Activated T-helper 17 cell treated with anti-CD3 and anti-CD28 coated beads, Interleukin-2, amount 50 U/mL, for 72 hours (primary cell): ENCODE measurements around the gene SLC25A34. TPM values are rescaled to one million over a fixed set of nuclear protein-coding genes. Genes with fewer than 3 reads are reported as not detected.
"Not testable (repeated sequence)": the region's sequence is repeated elsewhere in the genome, so short reads cannot be mapped to it uniquely, and the experiment has no call there.

Source experiments
- ATAC-seq: fragments of 150-1000 bp; cut with Tn5 transposase; replicated peaks from 2 replicates; pipeline ENCODE4 v1.10.0; 2021; ENCODE audit warnings: mild to moderate bottlenecking, moderate library complexity
- H3K27ac Mint-ChIP-seq: one replicate; pipeline ENCODE4 v1.8.0; 2022; ENCODE audit warnings: mixed read lengths
- H3K27me3 Mint-ChIP-seq: one replicate; pipeline ENCODE4 v1.8.0; 2022; ENCODE audit warnings: mixed read lengths
- H3K36me3 Mint-ChIP-seq: one replicate; pipeline ENCODE4 v1.8.0; 2022; ENCODE audit warnings: low read depth, mild to moderate bottlenecking, mixed read lengths
- H3K4me1 Mint-ChIP-seq: one replicate; pipeline ENCODE4 v1.8.0; 2022; ENCODE audit warnings: mixed read lengths
- H3K4me3 Mint-ChIP-seq: one replicate; pipeline ENCODE4 v1.8.0; 2022; ENCODE audit warnings: mild to moderate bottlenecking, mixed read lengths
- H3K9me3 Mint-ChIP-seq: one replicate; pipeline ENCODE4 v1.8.0; 2022; ENCODE audit warnings: mixed read lengths
- total RNA-seq, 2 donors: library from RNA; stranded (reverse); gene quantifications; one replicate each; pipeline ENCODE4 v1.2.3, GENCODE V29; 2022

SLC25A34 gene
- total RNA-seq: 1 to 10 TPM in 1 of 2 donors, under 1 TPM in 1; 0.90 to 1.6 TPM

DNA sequence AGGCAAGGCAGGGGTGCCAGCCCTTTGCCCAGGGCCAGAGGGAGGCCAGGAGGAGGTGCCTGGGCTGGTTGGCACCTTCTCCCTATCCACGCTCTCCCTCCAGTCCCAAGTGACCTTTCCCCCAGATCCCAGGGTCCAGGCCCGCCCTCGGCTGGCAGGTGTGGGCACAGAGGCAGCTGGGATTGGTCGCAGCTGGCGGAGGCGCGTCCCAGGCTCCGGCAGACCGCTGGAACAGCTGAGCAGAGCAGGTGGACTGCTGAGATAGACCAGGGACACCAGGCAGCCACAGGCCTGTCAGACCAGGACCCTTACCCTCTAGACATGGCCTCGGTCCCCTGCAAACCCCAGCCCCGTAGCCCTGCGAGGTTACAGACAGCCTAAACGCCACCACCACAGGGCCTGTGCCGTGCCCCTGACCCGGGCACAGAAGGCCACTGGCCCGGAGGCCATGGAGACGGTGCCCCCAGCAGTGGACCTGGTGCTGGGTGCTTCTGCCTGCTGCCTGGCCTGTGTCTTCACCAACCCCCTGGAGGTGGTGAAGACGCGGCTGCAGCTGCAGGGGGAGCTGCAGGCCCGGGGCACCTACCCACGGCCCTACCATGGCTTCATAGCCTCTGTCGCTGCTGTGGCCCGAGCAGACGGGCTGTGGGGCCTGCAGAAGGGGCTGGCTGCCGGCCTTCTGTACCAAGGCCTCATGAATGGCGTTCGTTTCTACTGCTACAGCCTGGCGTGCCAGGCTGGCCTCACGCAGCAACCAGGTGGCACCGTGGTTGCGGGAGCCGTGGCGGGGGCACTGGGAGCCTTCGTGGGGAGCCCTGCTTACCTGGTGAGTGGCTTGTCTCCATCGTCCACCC, at the start of gene SLC25A34:
SLC25A34 (plus strand) TSS at position 221 of the 854 bp plus-strand sequence; CDS start at position 449, 228 bp downstream.
- no peaks in the 10 kb centered on the region for H3K9me3 Mint-ChIP-seq
- peaks cover 19% of the 10 kb centered on the region for H3K36me3 Mint-ChIP-seq
- no peak within 1 kb of the TSS for H3K4me3 Mint-ChIP-seq
- peaks cover 2% of the 10 kb centered on the region for H3K4me1 Mint-ChIP-seq
- no peak for ATAC-seq
- H3K27me3 Mint-ChIP-seq: no peaks in the 10 kb centered on the region
- H3K27ac Mint-ChIP-seq: no peak within 1 kb of the TSS

DNA sequence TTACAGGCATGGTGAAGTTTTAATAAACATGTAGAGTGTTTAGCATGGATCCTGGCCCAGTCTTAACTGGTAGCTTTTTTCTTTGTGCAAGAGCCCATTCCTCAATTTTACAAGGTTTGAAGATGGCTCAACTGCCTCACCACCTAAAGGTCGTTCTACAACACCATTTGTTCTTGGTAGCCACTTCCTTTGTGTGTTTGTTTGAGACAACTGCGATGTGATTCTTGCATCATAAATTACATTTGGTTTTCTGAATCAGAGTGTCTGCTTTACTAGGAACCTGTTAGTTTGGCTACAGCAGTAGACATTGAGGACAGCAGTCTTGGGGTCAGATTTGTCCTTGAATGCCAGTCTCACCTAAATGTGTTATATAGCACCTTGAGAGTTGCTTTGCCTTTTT, 48.6 kb upstream of the SLC25A34 start:
- Mint-ChIP-seq H3K4me3 (no peak overlapping the region), H3K9me3 (no peaks in the 10 kb centered on the region), H3K27ac (no peak overlapping the region), H3K27me3 (no peaks in the 10 kb centered on the region), H3K36me3 (peaks cover 8% of the 10 kb centered on the region), H3K4me1 (peaks cover 24% of the 10 kb centered on the region)
- ATAC-seq: no peak

DNA sequence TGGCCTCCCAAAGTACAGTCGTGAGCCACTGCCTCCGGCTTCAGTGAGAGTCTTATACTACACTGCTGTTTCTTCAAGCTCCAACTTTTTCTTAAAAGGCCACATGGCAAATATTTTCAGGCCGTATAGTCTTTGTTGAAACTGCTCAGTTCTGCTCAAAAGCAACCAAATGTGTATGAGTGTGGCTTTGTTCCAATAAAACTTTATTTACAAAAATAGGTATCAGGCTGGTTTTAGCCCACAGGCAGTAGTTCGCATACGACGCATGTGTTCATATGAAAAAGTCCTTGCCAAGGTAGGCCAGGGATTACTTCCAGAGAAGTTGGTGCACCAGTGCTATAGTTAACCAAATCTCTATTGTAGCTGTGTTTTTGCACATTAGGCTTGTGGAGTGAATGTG, 45.7 kb upstream of the SLC25A34 start:
- Mint-ChIP-seq H3K27me3 (no peaks in the 10 kb centered on the region), H3K4me1 (peaks cover 18% of the 10 kb centered on the region), H3K36me3 (peaks cover 8% of the 10 kb centered on the region), H3K27ac (no peak overlapping the region), H3K9me3 (no peaks in the 10 kb centered on the region), H3K4me3 (no peak overlapping the region)
- ATAC-seq: no peak

DNA sequence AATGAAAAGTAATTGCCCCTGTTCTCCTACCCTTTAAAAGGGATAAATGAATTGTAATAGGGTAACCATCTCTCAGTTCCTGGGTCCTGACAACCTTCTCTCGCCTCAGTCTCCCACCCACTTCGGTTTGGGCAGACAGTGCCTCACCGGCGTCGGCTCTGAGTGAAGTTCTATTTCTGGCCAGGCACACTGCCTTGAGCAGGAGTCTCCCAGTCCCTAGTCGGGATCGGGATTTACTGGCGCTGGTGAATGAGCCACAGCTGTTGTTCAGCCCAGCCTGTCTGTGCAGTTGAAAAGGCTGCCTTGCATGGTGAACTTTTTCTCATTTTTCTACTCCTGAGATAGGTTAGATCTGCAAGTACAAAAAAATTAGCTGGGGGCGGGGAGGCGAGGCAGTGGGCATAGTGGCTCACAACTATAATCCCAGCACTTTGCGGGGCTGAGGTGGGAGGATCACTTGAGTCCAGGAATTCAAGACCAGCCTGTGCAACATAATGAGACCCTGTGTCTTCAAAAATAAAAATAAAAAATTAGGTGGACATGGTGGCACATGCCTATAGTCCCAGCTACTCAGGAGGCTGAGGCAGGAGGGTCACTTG, 44.5 kb upstream of the SLC25A34 start:
- Mint-ChIP-seq H3K27me3 (no peaks in the 10 kb centered on the region), H3K4me3 (no peak overlapping the region), H3K27ac (no peak overlapping the region), H3K9me3 (no peaks in the 10 kb centered on the region), H3K4me1 (peaks cover 13% of the 10 kb centered on the region), H3K36me3 (peaks cover 8% of the 10 kb centered on the region)
- ATAC-seq: no peak

DNA sequence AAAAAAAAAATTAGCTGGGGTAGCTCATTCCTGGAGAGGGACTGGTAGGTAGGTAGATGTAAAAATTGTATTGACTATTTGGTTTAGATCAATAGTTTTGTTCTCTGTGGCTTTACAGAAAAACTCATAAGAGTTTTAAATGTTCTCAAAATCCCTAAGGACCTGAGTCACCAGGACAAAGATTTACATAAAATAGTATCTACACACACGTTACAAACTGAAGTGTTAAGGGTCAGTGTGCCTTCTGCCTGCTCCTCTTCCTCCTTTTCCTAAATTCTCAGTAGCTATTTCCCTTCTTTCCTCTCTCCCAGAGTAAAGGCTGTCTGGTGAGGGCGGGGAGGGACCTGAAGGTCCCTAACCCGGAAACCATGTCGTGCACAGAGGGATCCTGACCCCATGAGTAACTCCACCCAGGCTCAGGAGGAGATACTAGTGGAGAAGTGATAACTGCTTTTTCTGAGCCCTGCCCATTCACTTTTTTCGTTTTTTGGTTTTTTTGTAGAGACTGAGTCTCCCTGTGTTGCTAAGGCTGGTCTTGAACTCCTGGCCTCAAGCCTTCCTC, 43.9 kb upstream of the SLC25A34 start:
- no peak for ATAC-seq
- Mint-ChIP-seq H3K4me3 (no peak overlapping the region), H3K36me3 (peaks cover 8% of the 10 kb centered on the region), H3K27ac (no peak overlapping the region), H3K27me3 (no peaks in the 10 kb centered on the region), H3K9me3 (no peaks in the 10 kb centered on the region), H3K4me1 (peaks cover 20% of the 10 kb centered on the region)

DNA sequence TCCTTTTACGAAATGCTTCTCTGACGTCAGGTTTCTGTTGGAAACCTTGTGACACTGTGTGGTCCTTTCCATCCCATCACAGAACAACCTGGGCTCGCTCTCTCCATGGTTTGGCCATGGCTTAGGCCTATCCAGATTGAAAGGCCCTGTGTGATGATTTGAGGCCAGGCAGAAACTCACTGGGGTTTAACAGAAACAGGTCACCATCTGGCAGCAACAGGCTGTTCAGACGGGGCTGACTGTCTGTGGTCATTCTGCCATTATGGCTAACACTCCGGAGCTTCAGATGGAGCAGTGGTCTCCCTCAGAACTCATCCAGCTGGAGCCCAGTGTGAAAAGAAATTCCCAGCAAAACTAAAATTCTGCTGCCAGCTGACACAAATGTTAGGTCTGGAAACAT, 42.7 kb upstream of the SLC25A34 start:
- Mint-ChIP-seq H3K27me3 (no peaks in the 10 kb centered on the region), H3K9me3 (no peaks in the 10 kb centered on the region), H3K27ac (no peak overlapping the region), H3K4me3 (no peak overlapping the region), H3K4me1 (peaks cover 16% of the 10 kb centered on the region), H3K36me3 (no peaks in the 10 kb centered on the region)
- ATAC-seq: no peak

DNA sequence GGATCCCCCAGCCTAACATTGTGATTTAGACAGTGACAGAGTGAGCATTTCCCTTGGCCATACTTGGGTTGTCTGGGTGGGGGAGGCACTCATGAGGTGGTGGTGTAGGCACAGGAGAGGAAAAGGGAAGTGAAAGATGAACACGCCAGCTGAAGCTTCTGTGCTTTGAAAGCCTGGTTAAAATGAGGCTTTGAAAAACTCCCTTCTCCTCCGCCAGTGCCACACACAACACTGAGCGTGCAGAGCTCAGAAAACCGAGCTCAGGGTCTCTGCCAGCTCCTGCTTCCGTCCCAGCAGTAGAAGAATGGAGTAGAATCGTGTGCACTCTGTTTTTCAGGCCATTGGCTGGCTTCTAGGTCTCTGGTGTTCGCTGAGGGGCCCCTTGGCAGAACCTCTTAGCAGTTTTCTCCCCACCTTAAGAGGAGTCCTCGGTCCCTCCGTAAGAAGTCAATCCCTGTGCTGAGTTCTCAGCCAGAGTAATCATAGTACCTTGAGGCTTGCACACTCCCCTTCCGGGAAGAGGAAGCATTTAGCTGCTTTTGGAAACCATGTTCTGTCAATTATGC, 39.0 kb upstream of the SLC25A34 start:
- no peaks in the 10 kb centered on the region for H3K9me3 Mint-ChIP-seq
- ATAC-seq: peak; percentile 89
- H3K27me3 Mint-ChIP-seq: no peaks in the 10 kb centered on the region

DNA sequence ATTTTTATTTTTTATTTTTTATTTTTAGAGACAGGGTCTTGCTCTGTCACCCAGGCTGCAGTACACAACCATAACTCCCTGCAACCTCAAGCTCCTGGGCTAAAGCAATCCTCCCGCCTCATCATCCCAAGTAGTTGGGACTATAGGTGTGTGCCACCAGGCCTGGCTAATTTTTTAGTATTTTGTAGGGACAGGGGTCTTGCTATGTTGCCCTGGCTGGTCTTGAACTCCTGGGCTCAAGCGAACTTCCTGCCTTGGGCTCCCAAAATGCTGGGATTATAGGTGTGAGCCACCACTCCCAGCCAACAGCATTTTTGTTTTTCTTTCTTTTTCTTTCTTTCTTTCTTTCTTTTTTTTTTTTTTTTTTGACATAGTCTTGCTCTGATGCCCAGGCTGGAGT, 37.9 kb upstream of the SLC25A34 start:
- H3K27me3 Mint-ChIP-seq: no peaks in the 10 kb centered on the region
- no peaks in the 10 kb centered on the region for H3K36me3 Mint-ChIP-seq
- no peaks in the 10 kb centered on the region for H3K9me3 Mint-ChIP-seq
- ATAC-seq: no peak
- no peak overlapping the region for H3K4me3 Mint-ChIP-seq
- H3K4me1 Mint-ChIP-seq: peaks cover 15% of the 10 kb centered on the region
- H3K27ac Mint-ChIP-seq: no peak overlapping the region

More for the DNA sequence above, 39.0 kb upstream of the SLC25A34 start:
- Mint-ChIP-seq H3K27ac (peak overlapping the region; percentile 91), H3K4me1 (peaks cover 18% of the 10 kb centered on the region), H3K36me3 (no peaks in the 10 kb centered on the region), H3K4me3 (peak overlapping the region; percentile 77)

DNA sequence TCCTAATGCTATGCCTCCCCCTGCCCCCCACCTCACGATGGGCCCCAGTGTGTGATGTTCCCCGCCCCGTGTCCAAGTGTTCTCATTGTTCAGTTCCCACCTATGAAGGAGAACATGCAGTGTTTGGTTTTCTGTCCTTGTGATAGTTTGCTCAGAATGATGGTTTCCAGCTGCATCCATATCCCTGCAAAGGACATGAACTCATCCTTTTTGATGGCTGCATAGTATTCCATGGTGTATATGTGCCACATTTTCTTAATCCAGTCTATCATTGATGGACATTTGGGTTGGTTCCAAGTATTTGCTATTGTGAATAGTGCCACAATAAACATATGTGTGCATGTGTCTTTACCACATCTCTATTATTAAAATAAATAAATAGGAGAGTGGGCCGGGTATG, 36.7 kb upstream of the SLC25A34 start:
- not testable (repeated sequence) for ATAC-seq, H3K36me3 Mint-ChIP-seq, H3K4me3 Mint-ChIP-seq, H3K27me3 Mint-ChIP-seq, H3K27ac Mint-ChIP-seq, H3K9me3 Mint-ChIP-seq
- peaks cover 15% of the 10 kb centered on the region for H3K4me1 Mint-ChIP-seq

DNA sequence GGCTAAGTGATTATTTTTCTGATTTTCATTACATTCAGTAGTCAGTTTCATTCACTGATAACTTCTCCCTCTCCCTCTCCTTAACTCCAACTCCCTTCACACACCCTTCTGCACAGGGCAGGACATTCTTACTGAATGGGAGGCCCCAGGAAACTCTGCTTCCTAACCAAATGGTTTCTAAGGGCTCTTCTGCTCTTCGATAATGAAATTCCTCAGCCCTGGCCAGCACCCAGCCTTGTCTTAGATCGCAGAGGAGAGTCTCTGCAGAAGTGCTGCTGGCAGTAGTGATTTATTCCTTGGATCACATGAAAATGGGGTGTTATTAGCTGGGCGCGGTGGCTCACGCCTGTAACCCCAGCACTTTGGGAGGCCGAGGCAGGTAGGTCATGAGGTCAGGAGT, 35.5 kb upstream of the SLC25A34 start:
- H3K4me3 Mint-ChIP-seq: no peak overlapping the region
- no peak for ATAC-seq
- H3K36me3 Mint-ChIP-seq: peaks cover 11% of the 10 kb centered on the region
- H3K27ac Mint-ChIP-seq: no peak overlapping the region
- H3K4me1 Mint-ChIP-seq: peaks cover 15% of the 10 kb centered on the region
- no peaks in the 10 kb centered on the region for H3K9me3 Mint-ChIP-seq
- no peaks in the 10 kb centered on the region for H3K27me3 Mint-ChIP-seq

DNA sequence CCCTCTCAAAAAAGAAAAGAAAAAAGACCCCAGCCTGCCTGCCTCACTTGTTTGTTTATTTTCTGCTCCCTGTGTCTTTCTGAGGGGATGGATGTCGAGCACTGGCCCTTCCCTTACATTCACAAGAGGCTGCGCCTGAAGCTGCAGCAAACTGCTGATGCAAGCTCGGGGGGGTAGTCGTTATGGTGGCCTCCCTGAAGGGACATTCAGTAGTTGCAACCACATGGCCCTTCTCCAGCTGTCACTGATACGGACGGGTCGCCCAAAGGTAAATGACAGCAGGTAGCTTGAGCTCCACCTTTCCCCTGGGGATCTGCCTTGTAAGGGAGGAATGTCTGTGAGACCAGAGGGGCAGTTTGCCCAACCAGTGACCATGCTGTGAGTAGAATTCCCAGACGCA, 34.3 kb upstream of the SLC25A34 start:
- Mint-ChIP-seq H3K27ac (no peak overlapping the region), H3K36me3 (peaks cover 23% of the 10 kb centered on the region), H3K27me3 (no peaks in the 10 kb centered on the region), H3K4me3 (no peak overlapping the region), H3K4me1 (peaks cover 12% of the 10 kb centered on the region), H3K9me3 (no peaks in the 10 kb centered on the region)
- ATAC-seq: no peak

DNA sequence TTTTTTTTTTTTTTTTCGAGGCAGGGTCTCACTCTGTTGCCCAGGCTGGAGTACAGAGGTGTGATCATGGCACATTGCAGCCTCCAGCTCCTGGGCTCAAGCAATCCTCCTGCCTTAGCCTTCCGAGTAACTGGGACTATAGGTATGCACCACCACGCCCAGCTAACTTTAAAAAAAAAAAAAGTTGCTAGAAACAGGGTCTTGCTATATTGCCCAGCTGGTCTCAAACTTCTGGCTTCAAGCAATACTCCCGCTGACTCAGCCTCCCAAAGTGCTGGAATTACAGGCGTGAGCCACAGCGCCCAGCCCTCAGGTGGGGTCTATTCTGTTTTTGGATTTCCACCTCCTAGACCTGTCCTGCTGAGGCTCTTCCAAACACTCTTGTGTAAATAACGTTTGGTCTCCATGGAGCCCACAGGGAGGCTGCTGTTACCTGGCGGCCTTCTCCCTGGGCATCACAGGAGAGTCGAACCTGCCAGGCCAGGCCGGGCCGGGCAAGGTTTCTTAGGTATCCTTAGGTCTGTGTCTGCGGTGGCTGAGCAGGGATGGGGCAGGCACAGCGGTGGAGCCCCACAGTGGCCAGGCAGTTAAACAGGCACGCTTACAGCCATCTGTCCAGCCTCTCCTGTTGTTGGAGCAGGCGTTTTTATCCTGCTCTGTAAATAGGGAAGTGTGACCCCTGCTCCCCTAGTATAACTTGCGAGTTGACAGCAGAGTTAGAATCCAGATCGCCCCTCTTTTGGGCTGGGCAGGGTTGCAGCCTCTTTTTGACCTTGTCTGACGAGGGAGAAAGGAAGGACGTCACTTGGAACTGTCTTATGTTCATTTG, 33.1 kb upstream of the SLC25A34 start:
- H3K4me1 Mint-ChIP-seq: peaks cover 4% of the 10 kb centered on the region
- no peak for ATAC-seq
- peaks cover 25% of the 10 kb centered on the region for H3K36me3 Mint-ChIP-seq
- H3K27ac Mint-ChIP-seq: peak overlapping the region; percentile 29
- no peaks in the 10 kb centered on the region for H3K9me3 Mint-ChIP-seq
- no peak overlapping the region for H3K4me3 Mint-ChIP-seq
- no peaks in the 10 kb centered on the region for H3K27me3 Mint-ChIP-seq

DNA sequence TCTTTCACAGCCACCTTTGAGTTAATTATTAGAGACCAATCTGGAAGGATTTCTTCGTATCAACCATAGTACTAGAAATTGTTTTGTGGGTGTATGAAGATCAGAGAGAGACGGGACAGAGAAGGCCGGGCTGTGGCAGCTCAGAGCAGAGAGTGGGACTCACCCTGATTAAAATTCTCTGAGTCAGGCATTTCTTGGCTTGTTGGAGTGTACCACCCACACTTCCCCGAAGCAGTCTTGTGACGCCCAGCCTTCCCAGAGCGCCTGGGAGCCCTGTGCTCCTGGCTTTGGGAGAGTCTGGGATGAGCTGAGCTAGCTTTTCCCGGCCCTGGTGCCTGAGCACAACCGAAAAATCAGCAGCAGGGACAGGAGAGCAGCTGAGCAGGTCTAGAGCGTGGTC, 32.5 kb upstream of the SLC25A34 start:
- no peak for ATAC-seq
- H3K27me3 Mint-ChIP-seq: no peaks in the 10 kb centered on the region
- peaks cover 25% of the 10 kb centered on the region for H3K36me3 Mint-ChIP-seq
- H3K4me1 Mint-ChIP-seq: peaks cover 4% of the 10 kb centered on the region
- H3K27ac Mint-ChIP-seq: peak overlapping the region; percentile 29
- H3K4me3 Mint-ChIP-seq: no peak overlapping the region
- no peaks in the 10 kb centered on the region for H3K9me3 Mint-ChIP-seq

DNA sequence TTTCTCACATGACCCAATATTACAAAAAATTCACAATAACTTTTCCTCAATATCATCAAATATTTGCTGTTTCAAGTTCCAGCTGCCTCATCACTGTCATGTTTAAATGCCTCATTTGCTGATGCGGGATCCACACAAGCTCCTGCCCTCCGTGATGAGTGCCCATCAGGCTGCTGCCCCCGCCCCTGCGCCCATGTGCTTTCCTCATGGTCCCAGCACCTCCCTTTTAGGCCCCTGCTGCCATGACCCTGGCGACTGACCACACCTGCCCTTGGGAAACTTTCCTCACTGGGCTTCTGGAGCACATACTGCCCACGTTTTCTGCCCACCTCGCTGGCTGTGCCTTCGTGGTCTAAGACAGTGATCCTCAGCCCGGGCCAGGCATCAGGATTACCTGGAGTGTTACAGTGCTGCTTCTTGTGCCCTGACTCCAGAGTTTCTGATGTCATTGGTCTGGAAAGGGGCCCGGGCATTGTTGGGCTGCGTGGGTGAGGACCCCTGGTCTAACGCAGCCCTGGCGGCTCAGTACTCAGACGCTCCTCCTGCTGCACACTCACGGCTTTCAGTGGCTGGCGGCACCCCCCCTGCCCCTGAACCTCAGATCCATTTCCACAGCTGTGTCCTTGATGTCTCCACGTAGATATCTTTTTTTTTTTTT, 31.4 kb upstream of the SLC25A34 start:
- Mint-ChIP-seq H3K36me3 (peaks cover 25% of the 10 kb centered on the region), H3K27me3 (no peaks in the 10 kb centered on the region), H3K9me3 (no peaks in the 10 kb centered on the region), H3K4me1 (peaks cover 8% of the 10 kb centered on the region), H3K27ac (no peak overlapping the region), H3K4me3 (no peak overlapping the region)
- no peak for ATAC-seq
